GM23338 (cell line): ENCODE measurements around the gene F8. TPM values are rescaled to one million over a fixed set of nuclear protein-coding genes. Genes with fewer than 3 reads are reported as not detected.
A peak's percentile ranks its signal among the peaks of the same experiment; 100 is the strongest.

Source experiments
- ATAC-seq: fragments of 200-7000 bp; cut with Tn5 transposase; 3 replicates; pipeline ENCODE4 v1.9.1; 2020
- DNase-seq: peaks from one replicate; pipeline ENCODE4 v3.0.0-alpha.2; 2015; ENCODE audit warnings: low spot score
- H2AFZ ChIP-seq: fragments of 200-600 bp; sonication (generic); 2 replicates; pipeline ENCODE4 v1.8.0; 2016; ENCODE audit warnings: antibody characterized with exemption, mild to moderate bottlenecking, moderate library complexity
- H3F3A ChIP-seq: fragments of 200-600 bp; sonication (generic); replicated peaks from 2 replicates; pipeline ENCODE4 v1.8.0; 2017; ENCODE audit warnings: antibody characterized with exemption, mixed run types, low read depth
- H3K27ac ChIP-seq: fragments of 200-600 bp; sonication (generic); 2 replicates; pipeline ENCODE4 v1.6.1; 2016; ENCODE audit warnings: low read depth
- H3K27me3 ChIP-seq: fragments of 200-600 bp; sonication (generic); 2 replicates; pipeline ENCODE4 v1.8.0; 2016; ENCODE audit warnings: mild to moderate bottlenecking, mixed run types, moderate library complexity; ENCODE audit not compliant: insufficient read depth
- H3K36me3 ChIP-seq: fragments of 200-600 bp; sonication (generic); 2 replicates; pipeline ENCODE4 v1.8.0; 2016; ENCODE audit warnings: mild to moderate bottlenecking; ENCODE audit not compliant: insufficient read depth
- H3K4me1 ChIP-seq: fragments of 200-600 bp; sonication (generic); 2 replicates; pipeline ENCODE4 v1.8.0; 2016; ENCODE audit warnings: mild to moderate bottlenecking, moderate library complexity; ENCODE audit not compliant: insufficient read depth
- H3K4me2 ChIP-seq: fragments of 200-600 bp; sonication (generic); 2 replicates; pipeline ENCODE4 v1.7.1; 2017; ENCODE audit warnings: mixed run types
- H3K4me3 ChIP-seq: fragments of 200-600 bp; sonication (generic); 2 replicates; pipeline ENCODE4 v1.6.1; 2016; ENCODE audit warnings: mixed run types
- H3K79me2 ChIP-seq: fragments of 200-600 bp; sonication (generic); replicated peaks from 2 replicates; pipeline ENCODE4 v1.8.0; 2017; ENCODE audit warnings: mild to moderate bottlenecking; ENCODE audit not compliant: insufficient read depth
- H3K9me2 ChIP-seq: fragments of 200-600 bp; sonication (generic); 2 replicates; pipeline ENCODE4 v1.8.0; 2017; ENCODE audit not compliant: insufficient read depth
- H4K20me1 ChIP-seq: fragments of 200-600 bp; sonication (generic); replicated peaks from 2 replicates; pipeline ENCODE4 v1.8.0; 2017; ENCODE audit warnings: mild to moderate bottlenecking; ENCODE audit not compliant: insufficient read depth
- H3K27ac Mint-ChIP-seq: 2 replicates; pipeline ENCODE4 v1.8.0; 2020; ENCODE audit warnings: inconsistent platforms, mild to moderate bottlenecking, moderate library complexity, mixed read lengths
- H3K27me3 Mint-ChIP-seq: 3 replicates; pipeline ENCODE4 v1.8.0; 2022; ENCODE audit warnings: low read depth, mild to moderate bottlenecking, moderate library complexity, mixed read lengths, inconsistent platforms; ENCODE audit not compliant: insufficient read depth, poor library complexity
- H3K36me3 Mint-ChIP-seq: 3 replicates; pipeline ENCODE4 v1.8.0; 2021; ENCODE audit warnings: low read depth, mild to moderate bottlenecking, inconsistent platforms, moderate library complexity, mixed read lengths
- H3K4me1 Mint-ChIP-seq: 3 replicates; pipeline ENCODE4 v1.8.0; 2020; ENCODE audit warnings: mild to moderate bottlenecking, inconsistent platforms, mixed read lengths
- H3K4me3 Mint-ChIP-seq: 3 replicates; pipeline ENCODE4 v1.8.0; 2021; ENCODE audit warnings: moderate library complexity, mild to moderate bottlenecking, inconsistent platforms, mixed read lengths
- H3K9me3 Mint-ChIP-seq: 3 replicates; pipeline ENCODE4 v1.8.0; 2020; ENCODE audit warnings: moderate library complexity, mild to moderate bottlenecking, inconsistent platforms, mixed read lengths
- CREB1 ChIP-seq: fragments of 250-450 bp; sonication (Bioruptor Pico); IDR thresholded peaks from 2 replicates; pipeline ENCODE4 v1.5.0; 2020; ENCODE audit warnings: low read depth, mild to moderate bottlenecking, moderate library complexity
- CTCF ChIP-seq, 2 experiments: fragments of 200-600 bp in 1 of 2; sonication (generic) in 1 of 2; conservative IDR thresholded peaks; 2 replicates each; pipeline versions ENCODE4 v1.5.1 to v1.6.1; 2016 to 2017; ENCODE audit warnings: antibody characterized with exemption in 2 of 2, low read depth in 2 of 2, mild to moderate bottlenecking in 2 of 2, moderate library complexity in 1 of 2
- ETS1 ChIP-seq: IDR thresholded peaks from 2 replicates; pipeline ENCODE4 v1.6.1; 2016; ENCODE audit warnings: antibody characterized with exemption
- EZH2 ChIP-seq: fragments of 200-600 bp; sonication (generic); IDR thresholded peaks from one replicate; pipeline ENCODE4 v1.8.0; 2017; ENCODE audit warnings: antibody characterized with exemption, mild to moderate bottlenecking, low read depth; ENCODE audit not compliant: unreplicated experiment
- EZH2phosphoT487 ChIP-seq: fragments of 200-600 bp; sonication (generic); IDR thresholded peaks from one replicate; pipeline ENCODE4 v1.8.1; 2018; ENCODE audit warnings: antibody characterized with exemption; ENCODE audit not compliant: unreplicated experiment
- JUNB ChIP-seq: IDR thresholded peaks from one replicate; pipeline ENCODE4 v1.6.1; 2016; ENCODE audit warnings: antibody characterized with exemption; ENCODE audit not compliant: unreplicated experiment
- NANOG ChIP-seq: IDR thresholded peaks from 2 replicates; pipeline ENCODE4 v1.6.1; 2016; ENCODE audit warnings: antibody characterized with exemption, borderline replicate concordance
- POLR2AphosphoS5 ChIP-seq: IDR thresholded peaks from 2 replicates; pipeline ENCODE4 v1.6.1; 2016; ENCODE audit warnings: antibody characterized with exemption, low read depth
- REST ChIP-seq: IDR thresholded peaks from one replicate; pipeline ENCODE4 v1.6.1; 2018; ENCODE audit warnings: antibody characterized with exemption; ENCODE audit not compliant: unreplicated experiment
- STAT1 ChIP-seq: IDR thresholded peaks from one replicate; pipeline ENCODE4 v1.6.1; 2016; ENCODE audit warnings: antibody characterized with exemption; ENCODE audit not compliant: unreplicated experiment
- ZNF114 ChIP-seq: fragments of 250-450 bp; sonication (Bioruptor Pico); IDR thresholded peaks from 2 replicates; pipeline ENCODE4 v1.5.0; 2020; ENCODE audit warnings: mild to moderate bottlenecking, moderate library complexity
- ZNF331 ChIP-seq: fragments of 250-450 bp; sonication (Bioruptor Pico); IDR thresholded peaks from 2 replicates; pipeline ENCODE4 v1.5.0; 2020; ENCODE audit warnings: low read depth, mild to moderate bottlenecking, moderate library complexity
- polyA plus RNA-seq: library from polyadenylated mRNA; unstranded; fragments of >200 nt; fragmentation: Nextera tagmentation; extraction: Ambion mirVana; gene quantifications from 2 replicates; pipeline ENCODE4 v1.2.1, GENCODE V29; 2016
- total RNA-seq: library from RNA; depleted of rRNA; stranded (reverse); fragments of >200 nt; shearing (Covaris generic); gene quantifications from 2 replicates; pipeline ENCODE4 v1.2.3, GENCODE V29; 2014

F8 gene
- total and polyA plus RNA-seq, 2 experiments from 2014 or later, result 0.70 to 1.8 TPM

GRCh38 chrX:154802947-154803346 is 219.6 kb downstream of the F8 start (continued):
- TF ChIP-seq CTCF (conservative IDR thresholded peaks at IDR 0.05; ENCODE audit: low read depth in 2 of 2) (no peak), POLR2AphosphoS5 (no peak)

GRCh38 chrX:154800478-154801210 is 221.9 kb downstream of the F8 start:
- Histone ChIP-seq H2AFZ (no peak overlapping the region), H3K4me3 (no peak overlapping the region), H3K36me3 (no peaks in the 10 kb centered on the region), H3K4me2 (no peak overlapping the region), H3K9me2 (no peaks in the 10 kb centered on the region), H3K79me2 (peaks cover 6% of the 10 kb centered on the region; the same call in 1 of the 2 replicates), H3K27ac (no peak overlapping the region), H4K20me1 (no peaks in the 10 kb centered on the region), H3F3A (no peaks in the 10 kb centered on the region), H3K27me3 (peaks cover 14% of the 10 kb centered on the region), H3K4me1 (peaks cover 21% of the 10 kb centered on the region; the same call in 1 of the 2 replicates)
- Mint-ChIP-seq H3K27ac (no peak overlapping the region), H3K27me3 (peaks cover 15% of the 10 kb centered on the region), H3K4me1 (peaks cover 36% of the 10 kb centered on the region), H3K9me3 (no peaks in the 10 kb centered on the region), H3K4me3 (no peak overlapping the region), H3K36me3 (no peaks in the 10 kb centered on the region)
- DNase-seq (no peak), ATAC-seq (no peak)
- no peak for TF ChIP-seq ZNF331

GRCh38 chrX:154799556-154800348 is 222.8 kb downstream of the F8 start:
- Histone ChIP-seq H3K36me3 (no peaks in the 10 kb centered on the region), H3K4me1 (peaks cover 21% of the 10 kb centered on the region; the same call in 1 of the 2 replicates), H3K9me2 (no peaks in the 10 kb centered on the region), H3K79me2 (peaks cover 6% of the 10 kb centered on the region; the same call in 1 of the 2 replicates), H2AFZ (no peak overlapping the region), H3F3A (no peaks in the 10 kb centered on the region), H3K27me3 (peaks cover 11% of the 10 kb centered on the region), H4K20me1 (no peaks in the 10 kb centered on the region), H3K4me2 (peak overlapping the region; percentile 26; the same call in 1 of the 2 replicates), H3K4me3 (no peak overlapping the region), H3K27ac (no peak overlapping the region)
- H3K36me3 Mint-ChIP-seq, result no peaks in the 10 kb centered on the region
- H3K4me3 Mint-ChIP-seq, result no peak overlapping the region
- ATAC-seq, result peak; percentile 74
- no peak for DNase-seq
- H3K4me1 Mint-ChIP-seq, result peaks cover 36% of the 10 kb centered on the region
- H3K27me3 Mint-ChIP-seq, result peaks cover 15% of the 10 kb centered on the region
- H3K9me3 Mint-ChIP-seq, result no peaks in the 10 kb centered on the region
- H3K27ac Mint-ChIP-seq, result no peak overlapping the region
- no peak for TF ChIP-seq CTCF (conservative IDR thresholded peaks at IDR 0.05; ENCODE audit: low read depth in 2 of 2)
- TF ChIP-seq POLR2AphosphoS5, result no peak
- TF ChIP-seq ZNF331, result no peak
- TF ChIP-seq JUNB, result no peak
- TF ChIP-seq EZH2phosphoT487, result no peak
- no peak for TF ChIP-seq CREB1 (CRISPR knock-in tag)
- no peak for TF ChIP-seq NANOG
- no peak for TF ChIP-seq STAT1
- TF ChIP-seq ZNF114 (CRISPR knock-in tag), result no peak
- no peak for TF ChIP-seq REST
- no peak for TF ChIP-seq ETS1
- TF ChIP-seq EZH2, result no peak
